GM12878 (cell line): ENCODE data around the gene SETBP1. TPM values are rescaled to one million over a fixed set of nuclear protein-coding genes. Genes with fewer than 3 reads are reported as not detected.

Source experiments
- ATAC-seq: fragments of 200-7000 bp; cut with Tn5 transposase; 3 replicates; pipeline ENCODE4 v1.9.1; 2020; ENCODE audit warnings: mild to moderate bottlenecking, moderate library complexity
- BruUV-seq: library from RNA; stranded (reverse); fragments of 400-500 nt; replicated peaks from 2 replicates; lab custom pipeline; 2021; lab: Mats Ljungman, UMichigan
- CTCF ChIA-PET: fragments of 300-600 bp; sonication (Branson Sonifier 250); formaldehyde crosslinking; extraction: SDS; loops from one replicate; lab custom pipeline; 2021; ENCODE audit warnings: inconsistent platforms; lab: Yijun Ruan, JAX
- POLR2A ChIA-PET: fragments of 350-600 bp; formaldehyde crosslinking; extraction: SDS; loops from one replicate; lab custom pipeline; 2021; ENCODE audit warnings: inconsistent platforms; lab: Charles Lee
- RAD21 ChIA-PET: fragments of 300-600 bp; sonication (Branson Sonifier 250); formaldehyde crosslinking; loops from one replicate; lab custom pipeline; 2023; ENCODE audit warnings: antibody characterized with exemption; ENCODE audit not compliant: unreplicated experiment; lab: Charles Lee
- SMC1A ChIA-PET: fragments of 300-600 bp; sonication (Branson Sonifier 250); formaldehyde crosslinking; loops from one replicate; lab custom pipeline; 2023; ENCODE audit not compliant: unreplicated experiment, uncharacterized antibody; lab: Charles Lee
- DNase-seq: peaks from one replicate; pipeline ENCODE4 v3.0.0-alpha.2; 2011; ENCODE audit warnings: low read depth, low spot score
- FAIRE-seq: peaks from 3 replicates; lab custom pipeline; 2011; peaks lifted over from hg19 to GRCh38; lab: Jason Lieb, UNC
- H2AFZ ChIP-seq: 2 replicates; pipeline ENCODE4 v1.6.0; 2011; ENCODE audit warnings: low read depth, low read length, control low read depth; ENCODE audit not compliant: control insufficient read depth
- H3K27ac ChIP-seq: 2 replicates; pipeline ENCODE4 v1.5.1; 2011; ENCODE audit warnings: control low read depth; ENCODE audit not compliant: control insufficient read depth, insufficient read depth
- H3K27me3 ChIP-seq, 2 experiments: replicated peaks in 1 of 2; 2 replicates each; pipeline versions ENCODE4 v1.6.0 to v1.6.1; 2011; ENCODE audit warnings: low read length in 1 of 2; ENCODE audit not compliant: control insufficient read depth in 2 of 2, insufficient read depth in 2 of 2
- H3K36me3 ChIP-seq, 2 experiments: 2 replicates each; pipeline ENCODE4 v1.5.1; 2011; ENCODE audit warnings: low read length in 1 of 2; ENCODE audit not compliant: control insufficient read depth in 2 of 2, insufficient read depth in 2 of 2
- H3K4me1 ChIP-seq: 2 replicates; pipeline ENCODE4 v1.6.1; 2011; ENCODE audit warnings: mild to moderate bottlenecking, low read length, moderate library complexity, mixed read lengths; ENCODE audit not compliant: control insufficient read depth, insufficient read depth
- H3K4me2 ChIP-seq: 2 replicates; pipeline ENCODE4 v1.6.0; 2011; ENCODE audit warnings: control low read depth; ENCODE audit not compliant: control insufficient read depth, insufficient read depth
- H3K4me3 ChIP-seq: fragments of 200-600 bp; sonication (generic); 2 replicates; pipeline ENCODE4 v1.5.1; 2016
- H3K79me2 ChIP-seq: 2 replicates; pipeline ENCODE4 v1.6.0; 2011; ENCODE audit warnings: low read length; ENCODE audit not compliant: control insufficient read depth, insufficient read depth
- H3K9ac ChIP-seq: 2 replicates; pipeline ENCODE4 v1.8.0; 2011; ENCODE audit warnings: low read length, control low read depth, mixed read lengths; ENCODE audit not compliant: control insufficient read depth, insufficient read depth
- H3K9me3 ChIP-seq: replicated peaks from 3 replicates; pipeline ENCODE4 v1.5.1; 2011; ENCODE audit warnings: mild to moderate bottlenecking, low read length; ENCODE audit not compliant: control insufficient read depth, insufficient read depth
- H4K20me1 ChIP-seq: 2 replicates; pipeline ENCODE4 v1.6.0; 2011; ENCODE audit not compliant: control insufficient read depth, insufficient read depth
- ASH2L ChIP-seq: fragments of 300-600, 200-600 bp; sonication (generic); IDR thresholded peaks from 2 replicates; pipeline ENCODE4 v1.6.1; 2017; ENCODE audit warnings: low read depth, mild to moderate bottlenecking, borderline replicate concordance
- ATF2 ChIP-seq: IDR thresholded peaks from 2 replicates; pipeline ENCODE4 v1.6.1; 2012; ENCODE audit warnings: low read length, inconsistent platforms
- BRCA1 ChIP-seq: IDR thresholded peaks from 2 replicates; pipeline ENCODE4 v1.6.1; 2011; ENCODE audit warnings: low read depth, low read length, improper control_type of control experiment
- HDAC6 ChIP-seq: fragments of 200-600 bp; sonication (generic); IDR thresholded peaks from one replicate; pipeline ENCODE4 v1.8.0; 2017; ENCODE audit warnings: antibody characterized with exemption; ENCODE audit not compliant: unreplicated experiment
- NFYA ChIP-seq: IDR thresholded peaks from 2 replicates; pipeline ENCODE4 v1.6.1; 2011; ENCODE audit warnings: low read depth, mild to moderate bottlenecking, low read length, improper control_type of control experiment, borderline replicate concordance
- SREBF1 ChIP-seq: IDR thresholded peaks from 2 replicates; pipeline ENCODE4 v1.6.1; 2012; ENCODE audit warnings: mild to moderate bottlenecking, low read length
- WRNIP1 ChIP-seq: IDR thresholded peaks from 2 replicates; pipeline ENCODE4 v1.6.1; 2011; ENCODE audit warnings: low read depth, low read length, improper control_type of control experiment, borderline replicate concordance
- ZNF207 ChIP-seq: fragments of 450-650 bp; IDR thresholded peaks from 2 replicates; pipeline ENCODE4 v1.6.1; 2014; ENCODE audit warnings: antibody characterized with exemption, mild to moderate bottlenecking, borderline replicate concordance
- ZNF217 ChIP-seq: fragments of 450-650 bp; IDR thresholded peaks from 2 replicates; pipeline ENCODE4 v1.6.1; 2017; ENCODE audit warnings: antibody characterized with exemption, mild to moderate bottlenecking
- WGBS: methylation state at CpG from one replicate; pipeline ENCODE4 v1.1.6; 2016; ENCODE audit warnings: low lambda C conversion rate; ENCODE audit not compliant: insufficient replicate concordance, insufficient coverage; ENCODE audit errors: missing lambda C conversion rate; 5-methylcytosine and 5-hydroxymethylcytosine counted together
- in situ Hi-C: fragments of 300-500 bp; cut with MboI; formaldehyde crosslinking; loops from 9 replicates; pipeline ENCODE4 v1.14.3; 2018; ENCODE audit warnings: mixed read lengths
- intact Hi-C: fragments of 100-400 bp; cut with micrococcal nuclease; formaldehyde crosslinking; loops from one replicate; pipeline ENCODE4 v1.14.2; 2022; ENCODE audit not compliant: unreplicated experiment
- polyA plus RNA-seq, 11 experiments: library from polyadenylated mRNA; depleted of rRNA in 4 of 11; unstranded in 6 of 11; stranded (reverse) in 5 of 11; fragments of >200 nt; fragmentation: Nextera tagmentation in 4 of 11; fragmentation: Illumina TruSeq in 1 of 11; extraction: Ambion mirVana in 4 of 11; extraction: Trizol in 1 of 11; gene quantifications; 1 replicate in 1 of 11; 2 replicates in 10 of 11; pipeline versions ENCODE4 v1.2.1 to v1.2.3, GENCODE V29; 2011 to 2016; ENCODE audit warnings: inconsistent platforms in 2 of 11, missing spikeins in 2 of 11, low read depth in 1 of 11
- total RNA-seq, 4 experiments: library from RNA; depleted of rRNA in 3 of 4; stranded (reverse); fragments of >200 nt in 3 of 4; fragmentation: Illumina TruSeq in 1 of 4; extraction: Trizol in 1 of 4; gene quantifications; 2 replicates each; pipeline versions ENCODE4 v1.2.1 to v1.2.3, GENCODE V29; 2013 to 2021

The SETBP1 gene
- total and polyA plus RNA-seq, 10 of the 15 experiments (the other 5 are each of a cell fraction or from before 2014, with no cell fraction given) = 0.99 to 29.7 (median 8.3) TPM

DNA sequence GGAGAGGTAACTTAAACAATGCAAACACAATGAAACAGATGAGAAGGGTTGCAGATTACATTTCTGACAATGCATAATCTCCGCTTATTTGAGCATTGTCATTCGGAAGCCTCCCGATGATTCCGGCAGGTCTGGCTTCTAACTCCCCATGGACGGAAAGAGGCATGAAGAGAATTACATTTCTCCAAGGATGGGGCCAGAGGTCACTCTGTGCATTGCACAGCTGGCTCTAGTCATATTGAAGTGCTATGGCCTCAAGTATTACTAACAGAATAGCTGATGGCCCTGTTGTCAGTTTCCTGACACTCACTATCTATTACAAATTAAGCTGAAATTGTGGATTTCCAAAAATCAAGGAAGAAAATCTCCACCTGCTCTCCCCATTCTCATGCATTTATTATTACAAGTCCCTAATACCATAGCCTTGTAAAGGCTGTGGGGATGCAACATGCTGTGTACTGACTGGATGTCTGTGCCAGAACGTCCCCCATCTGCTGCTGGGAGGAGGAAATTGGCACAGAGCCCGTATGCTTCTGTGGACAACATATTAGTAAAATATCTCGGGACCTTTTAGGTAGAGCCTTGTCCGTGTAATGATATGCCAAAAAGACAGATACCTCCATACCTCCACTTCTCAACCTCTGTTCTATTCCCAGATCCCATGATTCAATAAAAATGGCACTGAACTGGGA is 168.1 kb downstream of the SETBP1 start (continued):
- TF ChIP-seq ASH2L = no peak
- TF ChIP-seq HDAC6 = no peak
- no peak for TF ChIP-seq ZNF207
- no peak for TF ChIP-seq WRNIP1
- TF ChIP-seq NFYA = no peak
- no peak for TF ChIP-seq SREBF1
- no peak for TF ChIP-seq ATF2
- TF ChIP-seq, all 136 proteins: peak for 0

- in situ Hi-C loops = no loop called here
- no peak overlapping the region for H3K9ac ChIP-seq
- no peaks in the 10 kb centered on the region for H3K79me2 ChIP-seq
- H3K36me3 ChIP-seq = no peaks in the 10 kb centered on the region; a peak in 1 of 4 replicates
- H3K4me2 ChIP-seq = no peak overlapping the region
- ChIA-PET SMC1A (interaction anchor here (1.5 kb wide), 1 partner anchor 63 kb away, joined by 3 read pairs; no protein-coding TSS in a partner anchor), CTCF (no interaction called here), POLR2A (no interaction called here), RAD21 (no interaction called here)
- no peaks in the 10 kb centered on the region; the same call in 2 of the 3 replicates for H3K9me3 ChIP-seq
- no peak for ATAC-seq
- no peak for DNase-seq
- H3K27me3 ChIP-seq = no peaks in the 10 kb centered on the region
- FAIRE-seq = no peak
- peaks cover 7% of the 10 kb centered on the region; the same call in 1 of the 2 replicates for H3K4me1 ChIP-seq
- H3K27ac ChIP-seq = no peak overlapping the region
- WGBS = 24% methylated on average over 6 of the region's 6 CpGs
- no peak overlapping the region for H3K4me3 ChIP-seq
- no TSS peak for BruUV-seq
- no peak overlapping the region for H2AFZ ChIP-seq
- TF ChIP-seq BRCA1 (no peak), ZNF217 (no peak)
- intact Hi-C loops = no loop called here
- H4K20me1 ChIP-seq = no peaks in the 10 kb centered on the region
Observed at GRCh38 chr18:44849361-44849760, 168.7 kb downstream of the SETBP1 start.
